GM23338 (cell line): ENCODE measurements around the gene BAG5. TPM values are rescaled to one million over a fixed set of nuclear protein-coding genes. Genes with fewer than 3 reads are reported as not detected.

Experiments
- ATAC-seq: fragments of 200-7000 bp; cut with Tn5 transposase; 3 replicates; pipeline ENCODE4 v1.9.1; 2020
- DNase-seq: peaks from one replicate; pipeline ENCODE4 v3.0.0-alpha.2; 2015; ENCODE audit warnings: low spot score
- H2AFZ ChIP-seq: fragments of 200-600 bp; sonication (generic); 2 replicates; pipeline ENCODE4 v1.8.0; 2016; ENCODE audit warnings: antibody characterized with exemption, mild to moderate bottlenecking, moderate library complexity
- H3F3A ChIP-seq: fragments of 200-600 bp; sonication (generic); replicated peaks from 2 replicates; pipeline ENCODE4 v1.8.0; 2017; ENCODE audit warnings: antibody characterized with exemption, mixed run types, low read depth
- H3K27ac ChIP-seq: fragments of 200-600 bp; sonication (generic); 2 replicates; pipeline ENCODE4 v1.6.1; 2016; ENCODE audit warnings: low read depth
- H3K27me3 ChIP-seq: fragments of 200-600 bp; sonication (generic); 2 replicates; pipeline ENCODE4 v1.8.0; 2016; ENCODE audit warnings: mild to moderate bottlenecking, mixed run types, moderate library complexity; ENCODE audit not compliant: insufficient read depth
- H3K36me3 ChIP-seq: fragments of 200-600 bp; sonication (generic); 2 replicates; pipeline ENCODE4 v1.8.0; 2016; ENCODE audit warnings: mild to moderate bottlenecking; ENCODE audit not compliant: insufficient read depth
- H3K4me1 ChIP-seq: fragments of 200-600 bp; sonication (generic); 2 replicates; pipeline ENCODE4 v1.8.0; 2016; ENCODE audit warnings: mild to moderate bottlenecking, moderate library complexity; ENCODE audit not compliant: insufficient read depth
- H3K4me2 ChIP-seq: fragments of 200-600 bp; sonication (generic); 2 replicates; pipeline ENCODE4 v1.7.1; 2017; ENCODE audit warnings: mixed run types
- H3K4me3 ChIP-seq: fragments of 200-600 bp; sonication (generic); 2 replicates; pipeline ENCODE4 v1.6.1; 2016; ENCODE audit warnings: mixed run types
- H3K79me2 ChIP-seq: fragments of 200-600 bp; sonication (generic); replicated peaks from 2 replicates; pipeline ENCODE4 v1.8.0; 2017; ENCODE audit warnings: mild to moderate bottlenecking; ENCODE audit not compliant: insufficient read depth
- H3K9me2 ChIP-seq: fragments of 200-600 bp; sonication (generic); 2 replicates; pipeline ENCODE4 v1.8.0; 2017; ENCODE audit not compliant: insufficient read depth
- H4K20me1 ChIP-seq: fragments of 200-600 bp; sonication (generic); replicated peaks from 2 replicates; pipeline ENCODE4 v1.8.0; 2017; ENCODE audit warnings: mild to moderate bottlenecking; ENCODE audit not compliant: insufficient read depth
- H3K27ac Mint-ChIP-seq: 2 replicates; pipeline ENCODE4 v1.8.0; 2020; ENCODE audit warnings: inconsistent platforms, mild to moderate bottlenecking, moderate library complexity, mixed read lengths
- H3K27me3 Mint-ChIP-seq: 3 replicates; pipeline ENCODE4 v1.8.0; 2022; ENCODE audit warnings: low read depth, mild to moderate bottlenecking, moderate library complexity, mixed read lengths, inconsistent platforms; ENCODE audit not compliant: insufficient read depth, poor library complexity
- H3K36me3 Mint-ChIP-seq: 3 replicates; pipeline ENCODE4 v1.8.0; 2021; ENCODE audit warnings: low read depth, mild to moderate bottlenecking, inconsistent platforms, moderate library complexity, mixed read lengths
- H3K4me1 Mint-ChIP-seq: 3 replicates; pipeline ENCODE4 v1.8.0; 2020; ENCODE audit warnings: mild to moderate bottlenecking, inconsistent platforms, mixed read lengths
- H3K4me3 Mint-ChIP-seq: 3 replicates; pipeline ENCODE4 v1.8.0; 2021; ENCODE audit warnings: moderate library complexity, mild to moderate bottlenecking, inconsistent platforms, mixed read lengths
- H3K9me3 Mint-ChIP-seq: 3 replicates; pipeline ENCODE4 v1.8.0; 2020; ENCODE audit warnings: moderate library complexity, mild to moderate bottlenecking, inconsistent platforms, mixed read lengths
- CREB1 ChIP-seq: fragments of 250-450 bp; sonication (Bioruptor Pico); IDR thresholded peaks from 2 replicates; pipeline ENCODE4 v1.5.0; 2020; ENCODE audit warnings: low read depth, mild to moderate bottlenecking, moderate library complexity
- EZH2 ChIP-seq: fragments of 200-600 bp; sonication (generic); IDR thresholded peaks from one replicate; pipeline ENCODE4 v1.8.0; 2017; ENCODE audit warnings: antibody characterized with exemption, mild to moderate bottlenecking, low read depth; ENCODE audit not compliant: unreplicated experiment
- JUNB ChIP-seq: IDR thresholded peaks from one replicate; pipeline ENCODE4 v1.6.1; 2016; ENCODE audit warnings: antibody characterized with exemption; ENCODE audit not compliant: unreplicated experiment
- NANOG ChIP-seq: IDR thresholded peaks from 2 replicates; pipeline ENCODE4 v1.6.1; 2016; ENCODE audit warnings: antibody characterized with exemption, borderline replicate concordance
- STAT1 ChIP-seq: IDR thresholded peaks from one replicate; pipeline ENCODE4 v1.6.1; 2016; ENCODE audit warnings: antibody characterized with exemption; ENCODE audit not compliant: unreplicated experiment
- ZNF114 ChIP-seq: fragments of 250-450 bp; sonication (Bioruptor Pico); IDR thresholded peaks from 2 replicates; pipeline ENCODE4 v1.5.0; 2020; ENCODE audit warnings: mild to moderate bottlenecking, moderate library complexity
- ZNF331 ChIP-seq: fragments of 250-450 bp; sonication (Bioruptor Pico); IDR thresholded peaks from 2 replicates; pipeline ENCODE4 v1.5.0; 2020; ENCODE audit warnings: low read depth, mild to moderate bottlenecking, moderate library complexity
- polyA plus RNA-seq: library from polyadenylated mRNA; unstranded; fragments of >200 nt; fragmentation: Nextera tagmentation; extraction: Ambion mirVana; gene quantifications from 2 replicates; pipeline ENCODE4 v1.2.1, GENCODE V29; 2016
- total RNA-seq: library from RNA; depleted of rRNA; stranded (reverse); fragments of >200 nt; shearing (Covaris generic); gene quantifications from 2 replicates; pipeline ENCODE4 v1.2.3, GENCODE V29; 2014
- TF ChIP-seq, protein P1 (sequence below), 2 experiments: fragments of 200-600 bp in 1 of 2; sonication (generic) in 1 of 2; conservative IDR thresholded peaks; 2 replicates each; pipeline versions ENCODE4 v1.5.1 to v1.6.1; 2016 to 2017; ENCODE audit warnings: antibody characterized with exemption in 2 of 2, low read depth in 2 of 2, mild to moderate bottlenecking in 2 of 2, moderate library complexity in 1 of 2
- TF ChIP-seq, protein P2 (sequence below): fragments of 250-450 bp; sonication (Bioruptor Pico); IDR thresholded peaks from 2 replicates; pipeline ENCODE4 v1.5.0; 2020; ENCODE audit warnings: mild to moderate bottlenecking, moderate library complexity

The BAG5 gene
- total and polyA plus RNA-seq, 2 experiments from 2014 or later = 21.1 to 29.2 TPM

GRCh38 chr14:103547455-103547940 lies 15.0 kb downstream of the BAG5 start:
- Histone ChIP-seq H3K4me1 (peaks cover 10% of the 10 kb centered on the region), H3K4me2 (no peak overlapping the region), H2AFZ (no peak overlapping the region), H3K27me3 (no peaks in the 10 kb centered on the region), H3K4me3 (no peak overlapping the region), H3K36me3 (no peaks in the 10 kb centered on the region), H3K79me2 (no peaks in the 10 kb centered on the region), H4K20me1 (no peaks in the 10 kb centered on the region), H3F3A (0 out of 2 replicates have a peak, but pooled peaks cover 3% of the 10 kb centered on the region), H3K9me2 (no peaks in the 10 kb centered on the region), H3K27ac (no peak overlapping the region)
- DNase-seq (no peak), ATAC-seq (no peak)
- H3K27me3 Mint-ChIP-seq = peaks cover 13% of the 10 kb centered on the region
- H3K27ac Mint-ChIP-seq = no peak overlapping the region
- no peak overlapping the region for H3K4me3 Mint-ChIP-seq
- TF ChIP-seq CREB1 (CRISPR knock-in tag) (no peak), JUNB (no peak), STAT1 (no peak), ZNF114 (CRISPR knock-in tag) (no peak), NANOG (no peak), ZNF331 (no peak), EZH2 (no peak)
- TF ChIP-seq, protein P1, sequence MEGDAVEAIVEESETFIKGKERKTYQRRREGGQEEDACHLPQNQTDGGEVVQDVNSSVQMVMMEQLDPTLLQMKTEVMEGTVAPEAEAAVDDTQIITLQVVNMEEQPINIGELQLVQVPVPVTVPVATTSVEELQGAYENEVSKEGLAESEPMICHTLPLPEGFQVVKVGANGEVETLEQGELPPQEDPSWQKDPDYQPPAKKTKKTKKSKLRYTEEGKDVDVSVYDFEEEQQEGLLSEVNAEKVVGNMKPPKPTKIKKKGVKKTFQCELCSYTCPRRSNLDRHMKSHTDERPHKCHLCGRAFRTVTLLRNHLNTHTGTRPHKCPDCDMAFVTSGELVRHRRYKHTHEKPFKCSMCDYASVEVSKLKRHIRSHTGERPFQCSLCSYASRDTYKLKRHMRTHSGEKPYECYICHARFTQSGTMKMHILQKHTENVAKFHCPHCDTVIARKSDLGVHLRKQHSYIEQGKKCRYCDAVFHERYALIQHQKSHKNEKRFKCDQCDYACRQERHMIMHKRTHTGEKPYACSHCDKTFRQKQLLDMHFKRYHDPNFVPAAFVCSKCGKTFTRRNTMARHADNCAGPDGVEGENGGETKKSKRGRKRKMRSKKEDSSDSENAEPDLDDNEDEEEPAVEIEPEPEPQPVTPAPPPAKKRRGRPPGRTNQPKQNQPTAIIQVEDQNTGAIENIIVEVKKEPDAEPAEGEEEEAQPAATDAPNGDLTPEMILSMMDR (conservative IDR thresholded peaks at IDR 0.05; ENCODE audit: low read depth in 2 of 2) = no peak
- TF ChIP-seq, protein P2, sequence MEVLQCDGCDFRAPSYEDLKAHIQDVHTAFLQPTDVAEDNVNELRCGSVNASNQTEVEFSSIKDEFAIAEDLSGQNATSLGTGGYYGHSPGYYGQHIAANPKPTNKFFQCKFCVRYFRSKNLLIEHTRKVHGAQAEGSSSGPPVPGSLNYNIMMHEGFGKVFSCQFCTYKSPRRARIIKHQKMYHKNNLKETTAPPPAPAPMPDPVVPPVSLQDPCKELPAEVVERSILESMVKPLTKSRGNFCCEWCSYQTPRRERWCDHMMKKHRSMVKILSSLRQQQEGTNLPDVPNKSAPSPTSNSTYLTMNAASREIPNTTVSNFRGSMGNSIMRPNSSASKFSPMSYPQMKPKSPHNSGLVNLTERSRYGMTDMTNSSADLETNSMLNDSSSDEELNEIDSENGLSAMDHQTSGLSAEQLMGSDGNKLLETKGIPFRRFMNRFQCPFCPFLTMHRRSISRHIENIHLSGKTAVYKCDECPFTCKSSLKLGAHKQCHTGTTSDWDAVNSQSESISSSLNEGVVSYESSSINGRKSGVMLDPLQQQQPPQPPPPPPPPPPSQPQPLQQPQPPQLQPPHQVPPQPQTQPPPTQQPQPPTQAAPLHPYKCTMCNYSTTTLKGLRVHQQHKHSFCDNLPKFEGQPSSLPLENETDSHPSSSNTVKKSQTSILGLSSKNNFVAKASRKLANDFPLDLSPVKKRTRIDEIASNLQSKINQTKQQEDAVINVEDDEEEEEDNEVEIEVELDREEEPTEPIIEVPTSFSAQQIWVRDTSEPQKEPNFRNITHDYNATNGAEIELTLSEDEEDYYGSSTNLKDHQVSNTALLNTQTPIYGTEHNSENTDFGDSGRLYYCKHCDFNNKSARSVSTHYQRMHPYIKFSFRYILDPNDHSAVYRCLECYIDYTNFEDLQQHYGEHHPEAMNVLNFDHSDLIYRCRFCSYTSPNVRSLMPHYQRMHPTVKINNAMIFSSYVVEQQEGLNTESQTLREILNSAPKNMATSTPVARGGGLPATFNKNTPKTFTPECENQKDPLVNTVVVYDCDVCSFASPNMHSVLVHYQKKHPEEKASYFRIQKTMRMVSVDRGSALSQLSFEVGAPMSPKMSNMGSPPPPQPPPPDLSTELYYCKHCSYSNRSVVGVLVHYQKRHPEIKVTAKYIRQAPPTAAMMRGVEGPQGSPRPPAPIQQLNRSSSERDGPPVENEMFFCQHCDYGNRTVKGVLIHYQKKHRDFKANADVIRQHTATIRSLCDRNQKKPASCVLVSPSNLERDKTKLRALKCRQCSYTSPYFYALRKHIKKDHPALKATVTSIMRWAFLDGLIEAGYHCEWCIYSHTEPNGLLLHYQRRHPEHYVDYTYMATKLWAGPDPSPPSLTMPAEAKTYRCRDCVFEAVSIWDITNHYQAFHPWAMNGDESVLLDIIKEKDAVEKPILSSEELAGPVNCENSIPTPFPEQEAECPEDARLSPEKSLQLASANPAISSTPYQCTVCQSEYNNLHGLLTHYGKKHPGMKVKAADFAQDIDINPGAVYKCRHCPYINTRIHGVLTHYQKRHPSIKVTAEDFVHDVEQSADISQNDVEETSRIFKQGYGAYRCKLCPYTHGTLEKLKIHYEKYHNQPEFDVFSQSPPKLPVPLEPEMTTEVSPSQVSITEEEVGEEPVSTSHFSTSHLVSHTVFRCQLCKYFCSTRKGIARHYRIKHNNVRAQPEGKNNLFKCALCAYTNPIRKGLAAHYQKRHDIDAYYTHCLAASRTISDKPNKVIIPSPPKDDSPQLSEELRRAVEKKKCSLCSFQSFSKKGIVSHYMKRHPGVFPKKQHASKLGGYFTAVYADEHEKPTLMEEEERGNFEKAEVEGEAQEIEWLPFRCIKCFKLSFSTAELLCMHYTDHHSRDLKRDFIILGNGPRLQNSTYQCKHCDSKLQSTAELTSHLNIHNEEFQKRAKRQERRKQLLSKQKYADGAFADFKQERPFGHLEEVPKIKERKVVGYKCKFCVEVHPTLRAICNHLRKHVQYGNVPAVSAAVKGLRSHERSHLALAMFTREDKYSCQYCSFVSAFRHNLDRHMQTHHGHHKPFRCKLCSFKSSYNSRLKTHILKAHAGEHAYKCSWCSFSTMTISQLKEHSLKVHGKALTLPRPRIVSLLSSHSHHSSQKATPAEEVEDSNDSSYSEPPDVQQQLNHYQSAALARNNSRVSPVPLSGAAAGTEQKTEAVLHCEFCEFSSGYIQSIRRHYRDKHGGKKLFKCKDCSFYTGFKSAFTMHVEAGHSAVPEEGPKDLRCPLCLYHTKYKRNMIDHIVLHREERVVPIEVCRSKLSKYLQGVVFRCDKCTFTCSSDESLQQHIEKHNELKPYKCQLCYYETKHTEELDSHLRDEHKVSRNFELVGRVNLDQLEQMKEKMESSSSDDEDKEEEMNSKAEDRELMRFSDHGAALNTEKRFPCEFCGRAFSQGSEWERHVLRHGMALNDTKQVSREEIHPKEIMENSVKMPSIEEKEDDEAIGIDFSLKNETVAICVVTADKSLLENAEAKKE (CRISPR knock-in tag) = no peak
- H3K4me1 Mint-ChIP-seq = peaks cover 9% of the 10 kb centered on the region; the same call in 1 of the 3 replicates
- H3K36me3 Mint-ChIP-seq = no peaks in the 10 kb centered on the region
- no peaks in the 10 kb centered on the region for H3K9me3 Mint-ChIP-seq
